Transverse colon (tissue), 4 donors: ENCODE measurements around the gene PPARD. TPM values are rescaled to one million over a fixed set of nuclear protein-coding genes. Genes with fewer than 3 reads are reported as not detected.

ENCODE experiments used
- DNase-seq: peaks from one replicate; pipeline ENCODE4 v3.0.0-alpha.2; 2019
- H3K27ac ChIP-seq, 4 donors: fragments of 200-600 bp; sonication (generic); 2 replicates each; pipeline ENCODE4 v1.5.1; 2016 to 2018; ENCODE audit warnings: inconsistent platforms in 4 of 4
- H3K27me3 ChIP-seq: fragments of 200-600 bp; sonication (generic); 2 replicates; pipeline ENCODE4 v1.5.1; 2017; ENCODE audit warnings: inconsistent platforms
- H3K36me3 ChIP-seq, 4 donors: fragments of 200-600 bp; sonication (generic); 2 replicates each; pipeline ENCODE4 v1.5.1; 2017 to 2019; ENCODE audit warnings: inconsistent platforms in 4 of 4
- H3K4me1 ChIP-seq, 4 donors: fragments of 200-600 bp; sonication (generic); 2 replicates each; pipeline ENCODE4 v1.5.1; 2017 to 2020; ENCODE audit warnings: inconsistent platforms in 4 of 4
- H3K4me3 ChIP-seq, 4 donors: fragments of 200-600 bp; sonication (generic); 1 replicate in 1 of 4; 2 replicates in 3 of 4; pipeline versions ENCODE4 v1.5.1 to v1.6.1; 2017 to 2019; ENCODE audit warnings: inconsistent platforms in 4 of 4
- H3K9me3 ChIP-seq, 2 donors: fragments of 200-600 bp; sonication (generic); 2 replicates each; pipeline ENCODE4 v1.5.1; 2017 to 2019; ENCODE audit warnings: inconsistent platforms in 2 of 2
- CTCF ChIP-seq, 5 experiments: fragments of 200-600 bp in 3 of 5; fragments of 450-650 bp in 2 of 5; sonication (generic) in 3 of 5; IDR thresholded peaks; 1 replicate in 2 of 5; 2 replicates in 3 of 5; pipeline ENCODE4 v1.5.1; 2016 to 2017; ENCODE audit warnings: antibody characterized with exemption in 5 of 5, inconsistent platforms in 3 of 5, mild to moderate bottlenecking in 2 of 5, moderate library complexity in 1 of 5
- EP300 ChIP-seq: sonication (generic); formaldehyde crosslinking; IDR thresholded peaks from one replicate; pipeline ENCODE4 v1.6.1; 2017; ENCODE audit warnings: antibody characterized with exemption, low read depth
- POLR2A ChIP-seq: fragments of 450-650 bp; IDR thresholded peaks from one replicate; pipeline ENCODE4 v1.6.1; 2016; ENCODE audit warnings: antibody characterized with exemption, mild to moderate bottlenecking, moderate library complexity
- POLR2AphosphoS5 ChIP-seq, 3 donors: sonication (generic); formaldehyde crosslinking; IDR thresholded peaks; one replicate each; pipeline ENCODE4 v1.6.1; 2016; ENCODE audit warnings: antibody characterized with exemption in 3 of 3
- WGBS, 2 donors: methylation state at CpG; one replicate each; pipeline ENCODE4 v1.1.5; 2018; ENCODE audit warnings: low coverage in 1 of 2; 5-methylcytosine and 5-hydroxymethylcytosine counted together
- in situ Hi-C, 4 donors: fragments of 200-750 bp; cut with MboI; loops; one replicate each; pipeline versions ENCODE4 v1.15.0 to v1.15.1; 2017; ENCODE audit warnings: low sequenced_read_pairs in 3 of 4, low pct_ligation_motif_present in 1 of 4, low pct_unique_long_range_greater_than_20kb in 1 of 4
- intact Hi-C: fragments of 100-400 bp; cut with DNase I; formaldehyde crosslinking; loops from one replicate; pipeline ENCODE4 v1.15.1; 2023; ENCODE audit warnings: low total_unique reads
- total RNA-seq, 4 donors: library from RNA; depleted of rRNA; stranded (reverse); fragments of >200 nt; gene quantifications; one replicate each; pipeline ENCODE4 v1.1.0, GENCODE V29; 2016

PPARD gene
- total RNA-seq, 4 donors from 2014 or later, result 19.8 to 110 (median 29.3) TPM

- Histone ChIP-seq H3K9me3 (no peaks in the 10 kb centered on the region), H3K27me3 (no peaks in the 10 kb centered on the region), H3K36me3 (peaks cover 0 to 31% (median 8%) of the 10 kb centered on the region in 4 donors), H3K4me3 (no peak overlapping the region), H3K27ac (no peak overlapping the region), H3K4me1 (peaks cover 0 to 12% (median under 1%) of the 10 kb centered on the region in 4 donors)
- WGBS, 2 donors, result 94 to 96% methylated on average over 12 to 13 of the region's 13 CpGs
- no peak for TF ChIP-seq POLR2A
- TF ChIP-seq POLR2AphosphoS5 (IDR thresholded peaks at IDR 0.05), result no peak
- intact Hi-C loops (loop anchor here (10.0 kb wide), 1 partner anchor 60 kb away; no protein-coding TSS in a partner anchor), in situ Hi-C loops (no loop called here)
- no peak for DNase-seq
These were observed 12.2 kb downstream of the PPARD start for GRCh38 chr6:35354361-35355135.

- H3K4me1 ChIP-seq, result peaks cover 3 to 27% (median 7%) of the 10 kb centered on the region in 4 donors
- no peak overlapping the region for H3K27ac ChIP-seq
- in situ Hi-C loops, result no loop called here
These were observed 14.0 kb downstream of the PPARD start for GRCh38 chr6:35356391-35356790.

GRCh38 chr6:35357677-35358076, 15.3 kb downstream of the PPARD start:
- in situ Hi-C loops (no loop called here), intact Hi-C loops (loop anchor here (10.0 kb wide), 1 partner anchor 57 kb away; no protein-coding TSS in a partner anchor)
- Histone ChIP-seq H3K27ac (no peak overlapping the region), H3K4me3 (no peak overlapping the region), H3K9me3 (no peaks in the 10 kb centered on the region), H3K36me3 (peaks cover 0 to 16% (median 5%) of the 10 kb centered on the region in 4 donors), H3K27me3 (no peaks in the 10 kb centered on the region), H3K4me1 (peaks cover 3 to 27% (median 7%) of the 10 kb centered on the region in 4 donors)
- TF ChIP-seq EP300 (no peak), POLR2AphosphoS5 (IDR thresholded peaks at IDR 0.05) (no peak), CTCF (IDR thresholded peaks at IDR 0.05) (no peak), POLR2A (no peak)
- no peak for DNase-seq
- WGBS, 2 donors, result 93 to 100% methylated on average over 2 to 4 of the region's 4 CpGs

More at GRCh38 chr6:35356391-35356790, 14.0 kb downstream of the PPARD start:
- 83 to 92% methylated on average over 1 of the region's 1 CpG for WGBS, 2 donors
- DNase-seq, result no peak
- H3K27me3 ChIP-seq, result no peaks in the 10 kb centered on the region
- peaks cover 0 to 22% (median 8%) of the 10 kb centered on the region in 4 donors for H3K36me3 ChIP-seq
- H3K4me3 ChIP-seq, result no peak overlapping the region
- intact Hi-C loops, result loop anchor here (1.0 to 10.0 kb wide), 2 partner anchors 39 to 58 kb away; no protein-coding TSS in a partner anchor
- H3K9me3 ChIP-seq, result no peaks in the 10 kb centered on the region
- TF ChIP-seq CTCF (IDR thresholded peaks at IDR 0.05) (no peak), POLR2A (no peak), POLR2AphosphoS5 (IDR thresholded peaks at IDR 0.05) (no peak), EP300 (no peak)

GRCh38 chr6:35358086-35358485, 15.7 kb downstream of the PPARD start:
- H3K36me3 ChIP-seq, result peaks cover 0 to 14% (median 3%) of the 10 kb centered on the region in 4 donors
- in situ Hi-C loops, result no loop called here
- 70 to 82% methylated on average over 3 of the region's 3 CpGs for WGBS, 2 donors

More at GRCh38 chr6:35358086-35358485, 15.7 kb downstream of the PPARD start:
- intact Hi-C loops, result loop anchor here (10.0 kb wide), 1 partner anchor 57 kb away; no protein-coding TSS in a partner anchor
- Histone ChIP-seq H3K4me1 (peaks cover 3 to 27% (median 7%) of the 10 kb centered on the region in 4 donors), H3K9me3 (no peaks in the 10 kb centered on the region), H3K27ac (no peak overlapping the region), H3K27me3 (no peaks in the 10 kb centered on the region), H3K4me3 (no peak overlapping the region)
- TF ChIP-seq POLR2A, result no peak
- TF ChIP-seq POLR2AphosphoS5 (IDR thresholded peaks at IDR 0.05), result no peak
- no peak for TF ChIP-seq EP300
- TF ChIP-seq CTCF (IDR thresholded peaks at IDR 0.05), result no peak
- no peak for DNase-seq
